Activated T-cell treated with anti-CD3 and anti-CD28 coated beads for 48 hours (primary cell): Measurements from ENCODE around the gene CDK6.

ENCODE experiments used
- DNase-seq: peaks from one replicate; pipeline ENCODE4 v3.0.0-alpha.2; 2020; ENCODE audit warnings: low read depth

CDK6 gene

DNA sequence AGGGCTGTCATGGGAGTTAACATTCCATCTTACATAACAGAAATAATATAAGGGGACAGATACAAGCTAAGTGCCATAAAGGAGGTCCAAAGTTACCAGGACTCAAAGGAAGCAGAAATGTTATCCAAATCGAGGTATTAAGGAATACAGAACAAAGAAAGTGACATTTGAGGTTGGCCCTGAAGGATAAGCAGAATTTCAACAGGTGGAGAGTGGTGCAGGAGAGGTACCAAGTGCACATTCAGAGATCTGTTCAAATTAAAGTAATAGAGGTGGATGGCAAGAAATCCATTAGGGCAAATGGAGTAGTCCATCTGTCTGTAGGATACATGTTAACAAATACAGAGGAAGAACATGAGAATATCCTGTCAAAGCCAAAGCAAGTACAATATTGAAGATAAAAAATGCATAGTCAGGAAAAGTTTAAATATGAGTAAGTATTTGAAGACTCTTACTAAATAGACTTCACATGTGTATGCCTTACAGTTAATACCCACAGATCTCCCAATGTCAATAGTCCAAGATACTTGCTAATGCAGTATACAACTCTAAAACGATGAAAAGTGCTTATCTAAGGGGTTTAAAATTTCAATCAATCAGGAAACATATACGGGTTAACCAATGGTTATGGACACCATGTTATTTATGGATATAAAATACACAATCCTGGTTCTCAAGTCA is 10.0 kb downstream of the CDK6 start:
- no peak for DNase-seq

DNA sequence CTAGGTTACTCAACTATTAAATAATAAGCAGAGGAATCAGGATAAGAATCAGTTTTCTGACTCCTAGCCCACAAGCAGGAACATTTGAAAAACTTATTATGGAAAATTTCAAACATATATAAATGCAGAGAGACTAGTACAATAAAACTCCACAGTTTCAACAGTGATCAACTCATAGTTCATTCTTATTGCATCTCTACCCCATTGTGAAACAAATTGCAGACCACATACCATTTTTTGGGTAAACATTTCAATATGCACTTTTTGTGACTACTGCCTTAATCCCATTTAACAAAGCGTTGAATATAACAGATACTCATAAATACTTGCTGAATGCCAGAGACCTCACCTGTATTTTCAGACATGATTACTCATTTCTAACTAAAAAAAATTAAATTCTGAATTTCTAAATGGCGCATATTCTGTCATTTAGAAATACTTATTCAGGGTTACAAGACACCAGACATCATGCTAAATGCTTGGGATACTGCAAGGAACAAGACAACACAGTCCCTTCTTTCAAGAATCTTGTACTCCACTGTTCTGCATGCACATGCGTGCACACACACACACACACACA is 11.4 kb downstream of the CDK6 start:
- DNase-seq: no peak

DNA sequence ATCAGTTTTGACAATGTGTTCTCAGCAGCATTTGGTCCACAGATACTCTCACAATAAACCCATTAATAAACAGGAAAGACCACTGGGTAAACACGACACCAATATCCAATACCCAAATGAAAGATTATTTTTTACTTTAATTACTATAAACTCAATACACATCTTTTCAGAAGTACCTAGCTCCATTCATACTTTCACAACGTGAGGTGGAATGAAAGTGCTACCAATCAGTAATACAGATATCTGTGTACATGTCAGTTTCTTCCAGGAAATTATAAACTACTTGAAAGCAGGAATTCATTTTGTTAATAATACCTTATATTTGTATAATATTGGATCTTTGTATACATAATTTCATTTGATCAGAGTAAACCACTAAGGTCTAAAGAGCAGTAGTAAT is 11.9 kb downstream of the CDK6 start:
- DNase-seq: no peak

DNA sequence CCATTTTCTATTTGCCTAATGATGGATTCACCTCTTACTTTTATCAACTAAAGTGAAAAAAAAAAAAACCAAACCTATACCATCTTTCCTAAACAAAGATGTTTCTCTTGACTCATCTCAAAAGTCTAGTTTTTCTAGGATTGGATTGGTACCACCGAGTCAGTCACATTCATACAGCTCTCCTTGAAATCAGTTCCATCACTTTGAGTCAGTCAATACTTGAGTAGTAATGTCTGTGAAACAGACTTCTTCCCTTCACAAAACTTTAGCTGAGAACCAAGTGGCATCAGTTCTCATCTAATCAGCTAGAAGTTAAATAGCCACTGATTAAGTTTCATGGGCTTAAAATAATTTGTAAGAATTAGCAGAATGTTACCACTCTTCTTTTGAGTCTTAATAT is 13.3 kb downstream of the CDK6 start:
- DNase-seq: no peak

DNA sequence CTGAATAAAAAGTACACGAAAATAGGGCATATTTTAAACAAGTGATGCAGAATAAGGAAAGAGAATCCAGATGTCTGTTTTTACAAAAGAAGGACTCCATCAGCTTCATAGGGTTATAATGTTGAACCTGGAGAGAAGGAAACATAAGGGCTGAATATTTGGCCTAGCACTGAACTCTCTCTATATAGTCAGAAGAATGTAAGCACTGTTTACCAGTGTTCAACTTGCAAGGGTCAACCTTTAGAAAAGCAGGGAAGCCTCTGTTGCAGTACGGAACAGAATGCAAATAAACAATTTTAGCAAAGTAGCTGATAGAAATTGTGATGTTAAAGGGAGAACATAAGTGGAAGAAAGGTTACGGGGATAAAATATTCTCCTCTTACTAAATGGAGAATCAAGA is 16.2 kb downstream of the CDK6 start:
- DNase-seq: no peak

DNA sequence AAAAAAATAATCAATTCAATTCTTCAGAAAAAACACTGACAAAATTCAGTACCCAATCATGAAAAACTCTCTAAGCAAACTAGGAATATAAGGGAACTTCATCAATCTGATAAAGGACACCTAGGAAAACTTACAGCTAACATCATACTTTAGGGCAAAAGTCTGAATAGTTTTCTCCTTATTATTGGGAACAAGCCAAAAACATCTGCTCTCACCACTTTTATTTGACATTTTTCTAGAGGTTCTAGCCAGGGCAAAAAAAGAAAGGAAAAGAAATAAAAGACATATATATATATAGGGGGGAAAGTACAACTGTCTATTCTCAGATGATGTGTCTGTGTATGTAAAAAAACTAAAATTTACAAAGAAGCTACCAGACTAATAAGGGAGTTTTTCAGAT is 19.0 kb downstream of the CDK6 start:
- no peak for DNase-seq

DNA sequence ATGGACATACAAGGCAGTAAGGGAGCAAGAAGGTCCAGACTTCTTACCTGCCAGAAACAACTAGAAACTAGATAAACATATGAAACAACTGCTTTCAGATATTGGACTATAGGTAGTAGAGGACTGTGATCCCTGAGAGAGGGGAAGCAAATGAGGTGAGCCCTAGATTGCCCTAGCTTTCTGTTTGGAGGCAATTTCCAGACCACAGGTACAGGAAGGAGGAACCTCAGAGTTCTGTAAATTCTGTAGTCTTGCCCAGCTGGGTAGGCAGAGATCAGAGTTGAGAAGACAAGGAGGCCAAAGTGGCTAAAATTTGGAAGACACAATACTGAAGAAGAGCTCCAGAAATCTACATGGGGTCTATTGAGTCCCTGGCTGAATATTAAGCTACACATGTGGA is 21.0 kb downstream of the CDK6 start:
- DNase-seq: no peak

DNA sequence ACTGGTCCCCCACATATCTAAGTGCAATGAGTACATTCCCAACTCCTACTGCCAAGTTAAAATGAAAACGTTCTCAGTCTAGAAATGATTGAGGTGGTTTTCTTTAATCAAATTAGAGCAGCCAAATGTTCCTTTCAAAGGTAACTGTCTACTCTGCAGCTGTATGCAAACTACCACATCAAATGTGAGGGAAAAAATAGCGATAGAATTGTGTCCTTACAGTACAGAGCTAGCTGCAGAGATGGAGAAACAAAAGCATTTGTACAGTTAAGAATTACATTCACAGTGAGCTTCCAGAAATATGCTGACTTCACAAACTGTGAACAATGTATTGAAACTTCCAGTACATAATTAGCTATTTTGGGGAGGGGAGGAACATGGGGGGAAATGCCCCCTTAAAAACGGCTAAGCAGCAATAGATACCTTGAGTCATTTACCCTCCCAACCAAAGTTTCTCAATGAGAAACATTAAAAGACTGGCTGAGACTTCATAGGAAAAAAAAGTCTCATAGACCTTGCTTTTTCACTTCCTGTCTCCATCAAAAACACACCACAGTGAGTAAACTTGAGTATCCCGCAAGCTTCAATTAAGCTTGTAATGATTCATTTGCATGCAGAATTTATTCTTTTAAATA is 22.9 kb downstream of the CDK6 start:
- no peak for DNase-seq

DNA sequence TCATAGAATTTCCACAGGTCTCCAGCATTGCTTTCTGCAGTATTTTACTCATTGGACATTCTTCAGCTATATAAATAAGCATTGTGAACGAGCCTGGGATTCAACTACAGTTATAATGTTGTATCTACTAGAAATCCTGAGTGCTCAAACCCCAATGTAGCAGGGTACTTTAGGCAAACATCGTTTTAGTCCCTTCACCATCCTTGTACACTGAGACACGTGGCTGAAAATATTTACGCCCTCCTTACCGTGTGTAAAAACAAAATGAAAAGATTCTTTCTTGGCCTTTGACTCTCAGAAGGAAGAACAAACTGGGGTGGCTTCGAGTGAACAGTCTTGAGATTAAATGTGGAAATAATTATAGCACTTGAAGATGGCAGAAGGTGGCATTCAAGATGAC is 25.2 kb downstream of the CDK6 start:
- no peak for DNase-seq

DNA sequence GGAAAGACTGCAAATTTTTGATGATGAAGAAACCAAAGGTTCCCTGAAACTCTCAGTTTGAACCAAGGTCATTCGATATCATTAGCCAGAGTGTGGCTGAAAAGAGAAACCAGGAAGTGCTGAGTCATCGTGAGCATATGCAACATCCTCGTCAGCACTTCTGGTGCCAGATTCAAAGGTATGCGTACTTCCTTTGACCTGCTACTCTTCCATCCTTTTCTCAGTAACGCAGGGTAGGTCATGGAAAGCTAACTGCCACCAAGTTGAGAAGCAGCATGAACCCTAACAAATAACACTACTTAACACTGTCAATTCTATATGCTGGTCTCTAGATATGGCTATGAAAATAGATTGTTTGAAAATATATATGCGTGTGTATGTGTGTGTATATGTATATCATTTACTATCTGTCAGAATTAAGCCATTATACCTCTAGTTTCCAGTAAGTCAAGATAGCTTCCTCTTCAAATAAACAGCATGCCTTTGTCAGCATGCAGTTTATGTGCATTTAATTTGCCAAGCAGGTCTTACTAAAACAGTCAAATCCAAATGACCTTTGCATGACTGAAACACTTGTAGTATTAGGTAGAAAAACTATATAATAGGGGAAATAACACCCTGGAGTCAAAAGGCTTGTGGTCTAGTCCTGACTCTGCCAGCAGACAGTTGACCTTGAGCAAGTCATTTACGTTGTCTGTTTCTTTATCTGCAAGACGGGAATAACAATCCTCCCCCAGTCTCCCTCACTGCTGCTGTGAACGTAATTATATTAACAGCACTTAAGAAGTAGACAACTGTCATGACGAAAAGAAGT is 26.4 kb downstream of the CDK6 start:
- peak; percentile 44 for DNase-seq

DNA sequence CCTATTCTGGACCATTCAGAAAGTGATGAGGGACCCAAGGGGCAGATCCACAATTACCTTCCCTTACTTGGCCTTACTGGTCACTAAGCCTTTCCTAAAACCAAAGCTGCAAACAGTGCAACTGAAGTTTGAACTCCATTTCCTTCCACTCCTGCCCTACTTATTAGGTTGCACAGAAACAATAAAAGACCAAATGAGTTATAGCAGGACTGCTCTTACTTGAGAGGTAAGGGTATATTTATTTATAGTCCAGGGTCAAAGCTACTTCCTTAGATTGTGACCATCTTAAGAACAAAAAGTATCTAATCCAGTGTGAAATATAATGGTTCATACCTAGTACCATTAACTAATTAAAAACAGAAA is 27.0 kb downstream of the CDK6 start:
- no peak for DNase-seq

DNA sequence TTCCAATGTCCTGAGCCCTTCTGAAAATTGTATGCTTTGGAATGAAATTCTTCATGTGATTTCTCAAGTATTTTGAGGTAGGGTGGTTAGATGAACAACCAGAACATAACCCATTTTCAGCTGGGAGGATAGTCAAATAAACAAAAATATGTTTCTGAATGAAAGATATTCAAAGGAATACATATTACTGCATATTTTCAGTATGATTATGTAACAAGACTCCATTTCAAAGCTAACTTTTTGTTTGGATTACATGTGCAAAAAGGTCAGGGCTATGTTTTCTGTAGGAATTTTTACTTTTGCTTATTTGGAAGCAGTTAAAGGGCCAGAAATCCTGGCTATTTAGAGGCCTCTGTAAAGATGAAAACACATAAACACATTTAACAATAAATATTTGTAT is 27.7 kb downstream of the CDK6 start:
- no peak for DNase-seq

DNA sequence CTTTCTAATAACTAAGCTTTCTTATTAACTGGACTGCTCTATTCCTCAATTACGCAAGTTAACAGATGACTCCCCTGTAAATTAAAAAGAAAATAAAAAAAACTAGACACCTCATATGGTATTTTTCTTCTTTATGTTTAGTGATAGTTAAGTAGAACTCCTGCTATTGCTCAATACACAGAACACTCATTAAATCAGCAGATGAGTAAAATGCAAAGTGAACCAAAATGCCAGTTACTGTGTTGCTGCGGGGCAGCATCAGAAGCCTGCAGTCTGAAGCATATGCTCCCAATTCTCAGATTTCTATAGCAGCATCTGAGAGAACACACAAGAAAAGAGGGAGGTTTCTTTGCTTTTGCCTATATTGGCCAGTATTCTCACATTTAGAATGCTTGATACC is 28.4 kb downstream of the CDK6 start:
- no peak for DNase-seq

DNA sequence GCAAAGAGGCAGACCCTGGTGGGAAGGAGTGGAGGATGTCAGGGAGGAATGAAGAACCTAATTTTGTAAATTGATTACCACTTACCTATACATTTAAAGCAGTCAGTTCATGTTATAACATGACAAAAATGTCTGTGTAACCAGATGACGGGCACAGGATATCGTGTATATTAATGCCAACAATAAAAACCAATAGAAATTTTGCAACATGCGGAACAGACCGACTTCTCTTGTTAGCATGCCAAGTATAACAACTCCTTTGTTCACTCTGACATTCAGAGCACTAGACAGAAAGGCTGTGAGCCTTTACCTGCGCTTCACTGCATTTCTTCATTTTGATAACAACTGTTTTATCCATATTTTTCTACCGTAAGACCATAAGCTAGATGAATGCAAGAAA is 29.9 kb downstream of the CDK6 start:
- no peak for DNase-seq

DNA sequence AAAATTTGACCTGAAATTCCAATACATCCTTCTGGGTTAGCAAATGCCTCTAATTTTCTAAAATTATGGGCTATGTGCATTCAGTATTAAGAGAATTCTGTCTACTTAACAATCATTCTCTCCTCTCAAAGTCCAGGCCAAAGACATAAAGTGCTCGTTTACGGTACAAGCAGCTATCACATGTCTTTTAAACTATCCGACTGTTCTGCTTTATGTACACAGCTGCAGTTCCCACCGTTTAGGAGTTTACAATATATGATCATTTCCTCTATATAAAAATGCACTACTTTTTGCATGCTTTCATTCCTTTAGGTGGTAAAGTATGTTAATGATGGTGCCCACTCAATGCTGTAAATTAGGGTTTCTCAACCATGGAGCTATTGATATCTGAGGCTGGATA is 34.0 kb downstream of the CDK6 start:
- no peak for DNase-seq

DNA sequence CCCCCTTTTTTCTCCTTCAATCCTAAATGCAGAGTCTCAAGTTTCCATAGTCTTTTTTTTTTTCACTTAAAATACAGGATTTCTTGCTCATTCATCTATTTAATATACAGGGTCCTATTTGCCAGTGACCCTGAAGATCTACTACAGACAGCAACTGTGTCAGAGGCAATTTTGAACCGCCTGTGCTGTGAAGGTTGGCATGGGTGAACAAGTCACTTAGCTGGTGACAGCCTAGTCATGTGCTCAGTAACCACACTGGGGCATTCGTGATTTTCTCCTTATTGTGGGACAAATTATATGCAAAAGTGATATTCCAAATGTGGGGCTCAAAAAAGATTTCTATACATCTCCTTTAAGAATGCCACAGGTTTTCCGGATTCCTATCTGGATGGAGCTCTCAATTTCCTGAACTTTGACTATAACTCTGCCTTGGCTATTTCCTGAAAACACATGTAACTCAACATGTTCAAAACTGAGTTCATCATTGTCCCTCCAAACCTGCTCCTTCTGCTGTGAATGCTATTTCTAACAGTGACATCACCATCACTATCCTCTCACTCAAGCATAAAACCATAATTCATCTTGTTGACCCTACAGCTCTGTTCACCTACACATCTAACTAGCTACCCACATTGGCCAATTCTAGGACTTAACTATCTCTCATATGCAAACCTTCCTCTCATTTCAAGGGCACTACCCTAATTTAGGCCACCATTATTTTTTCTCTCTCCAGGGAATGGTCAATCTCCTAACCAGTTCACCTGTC is 36.7 kb downstream of the CDK6 start:
- no peak for DNase-seq

DNA sequence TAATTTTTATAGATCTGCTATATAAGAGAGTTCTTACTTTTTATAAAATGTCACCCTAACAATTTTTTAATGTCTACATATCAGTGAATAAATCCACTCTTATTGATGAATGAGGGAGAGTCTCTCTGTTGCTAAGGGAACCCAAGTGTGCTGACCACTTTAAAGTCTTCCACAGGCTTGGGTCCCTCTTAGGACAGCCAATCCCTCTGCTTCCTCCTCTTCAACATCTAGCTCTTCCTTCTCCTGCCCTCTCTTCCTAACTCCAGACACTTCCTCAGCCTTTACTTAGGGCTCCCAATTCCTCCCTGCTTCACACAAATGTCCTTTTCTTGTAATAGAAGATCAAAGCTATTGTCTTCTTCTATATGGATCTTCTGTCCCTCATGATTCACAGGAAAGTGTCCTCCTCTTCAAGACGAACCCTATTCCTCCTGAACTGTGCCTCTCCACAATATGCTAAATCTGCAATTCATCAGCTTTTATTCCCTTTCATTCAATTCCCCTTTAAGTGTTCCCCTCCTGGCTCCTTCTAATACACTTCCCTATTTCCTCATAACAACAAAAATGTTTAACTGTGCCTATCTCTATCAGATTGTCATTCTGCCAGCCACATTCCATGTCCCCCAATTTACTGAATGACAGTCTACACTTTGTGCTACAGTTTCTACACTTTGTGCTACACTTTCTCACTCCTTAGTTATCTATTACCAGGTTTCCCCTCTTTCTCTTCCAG is 37.7 kb downstream of the CDK6 start:
- no peak for DNase-seq

DNA sequence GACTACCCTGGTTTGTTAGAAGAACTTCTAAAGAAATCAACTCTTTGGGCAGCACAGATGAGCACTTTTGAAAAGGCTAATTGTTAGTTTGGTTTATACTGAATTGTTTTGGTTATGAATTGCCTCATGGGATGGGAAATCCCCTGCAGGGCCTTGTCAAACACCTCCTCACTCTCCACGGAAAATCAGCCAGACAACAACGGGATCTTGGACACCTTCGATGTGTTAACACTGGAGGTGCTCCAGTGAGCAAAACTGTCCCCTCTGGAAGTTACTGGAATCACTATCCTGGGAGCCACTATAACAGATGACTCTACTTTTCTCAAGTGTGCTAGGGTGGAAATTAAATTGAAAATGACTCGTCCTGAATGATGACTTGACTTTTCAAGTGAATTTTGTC is 38.7 kb downstream of the CDK6 start:
- DNase-seq: no peak

DNA sequence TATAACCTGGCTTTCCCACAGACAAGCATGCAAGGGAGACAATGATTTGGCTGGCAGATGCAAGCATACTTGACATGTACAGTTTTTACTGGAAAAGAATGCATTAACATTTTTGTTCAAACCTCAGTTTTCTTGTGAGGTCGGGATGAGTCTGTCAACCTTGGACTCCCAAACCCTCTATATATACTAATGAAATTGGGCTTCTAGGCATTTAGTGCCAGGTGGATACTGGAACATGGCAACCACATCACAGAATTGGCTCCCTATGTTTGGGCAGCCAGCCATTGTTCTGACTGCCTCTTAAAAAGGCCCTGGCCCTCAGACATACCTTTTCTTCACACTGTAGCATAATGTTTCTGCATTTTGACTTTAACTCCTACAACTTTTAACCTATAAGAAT is 39.1 kb downstream of the CDK6 start:
- no peak for DNase-seq

DNA sequence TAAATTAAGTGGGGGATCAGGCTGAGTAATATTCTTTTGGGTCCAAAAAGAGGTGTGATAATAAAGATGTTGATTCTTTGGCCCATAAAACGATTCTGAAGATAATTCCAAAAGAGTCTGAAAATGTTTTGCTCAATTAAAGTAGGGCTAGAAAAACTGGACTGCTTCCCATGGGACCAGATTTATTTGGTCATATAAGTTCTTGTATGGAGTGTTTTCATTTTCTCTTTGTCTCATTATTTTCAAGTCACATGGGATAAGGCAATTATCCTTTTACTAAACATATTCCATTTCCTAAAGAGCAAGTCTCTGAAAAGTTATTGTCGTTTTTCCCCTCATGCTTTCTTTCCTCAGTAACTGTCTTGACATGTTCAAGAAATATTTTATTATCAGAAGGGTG is 41.5 kb downstream of the CDK6 start:
- DNase-seq: no peak

DNA sequence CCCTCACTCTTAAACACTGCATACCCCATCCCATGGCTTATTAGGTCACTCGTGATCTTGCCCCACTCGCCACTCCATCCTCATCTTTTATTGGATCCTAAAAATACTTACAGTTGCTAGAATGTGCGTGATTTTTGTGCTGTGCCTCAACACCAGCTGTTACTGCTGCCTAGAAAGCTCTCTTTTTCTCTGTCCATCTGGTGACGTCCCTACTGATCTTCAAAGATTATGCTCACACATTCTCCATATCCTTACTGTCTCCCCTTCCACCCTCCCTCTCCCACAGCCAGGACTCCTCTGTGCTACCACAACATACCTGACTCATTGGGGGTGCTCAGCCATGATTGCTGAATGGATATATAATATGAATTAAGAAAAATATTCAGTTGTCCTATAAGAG is 42.0 kb downstream of the CDK6 start:
- no peak for DNase-seq
